H1 (cell line): ENCODE data around the gene ACOX1. TPM values are rescaled to one million over a fixed set of nuclear protein-coding genes. Genes with fewer than 3 reads are reported as not detected.

Source experiments
- CTCF ChIA-PET: fragments of 300-600 bp; sonication (Branson Sonifier 250); formaldehyde crosslinking; loops from one replicate; lab custom pipeline; 2021; ENCODE audit not compliant: partially characterized antibody; lab: Charles Lee
- POLR2A ChIA-PET: fragments of 300-600 bp; sonication (Branson Sonifier 250); formaldehyde crosslinking; loops from one replicate; lab custom pipeline; 2021; ENCODE audit warnings: inconsistent platforms; ENCODE audit not compliant: partially characterized antibody; lab: Charles Lee
- DNase-seq, 2 experiments: peaks; one replicate each; pipeline versions ENCODE4 v3.0.0 to v3.0.0-alpha.2; 2010 to 2022; ENCODE audit warnings: low spot score in 2 of 2, low read depth in 1 of 2, mixed read lengths in 1 of 2
- FAIRE-seq: peaks from 2 replicates; lab custom pipeline; 2011; peaks lifted over from hg19 to GRCh38; lab: Jason Lieb, UNC
- H2AFZ ChIP-seq: 2 replicates; pipeline ENCODE4 v1.8.1; 2012; ENCODE audit warnings: low read length, inconsistent platforms
- H2AK5ac ChIP-seq: 2 replicates; pipeline ENCODE4 v1.6.1; 2013; ENCODE audit warnings: low read depth, low read length
- H2BK120ac ChIP-seq: replicated peaks from 2 replicates; pipeline ENCODE3; 2013; ENCODE audit warnings: low read depth, low read length, inconsistent platforms
- H2BK12ac ChIP-seq: 2 replicates; pipeline ENCODE4 v1.6.1; 2013; ENCODE audit warnings: low read depth, low read length
- H2BK15ac ChIP-seq: 2 replicates; pipeline ENCODE4 v1.6.1; 2013; ENCODE audit warnings: low read length
- H2BK20ac ChIP-seq: 2 replicates; pipeline ENCODE4 v1.6.1; 2013; ENCODE audit warnings: low read length
- H2BK5ac ChIP-seq: 2 replicates; pipeline ENCODE4 v1.6.1; 2013; ENCODE audit warnings: low read depth, low read length
- H3K14ac ChIP-seq: 2 replicates; pipeline ENCODE4 v1.6.1; 2013; ENCODE audit warnings: inconsistent platforms; ENCODE audit not compliant: insufficient read length
- H3K18ac ChIP-seq: 2 replicates; pipeline ENCODE4 v1.6.1; 2013; ENCODE audit warnings: low read length; ENCODE audit errors: extremely low read depth
- H3K23ac ChIP-seq: 2 replicates; pipeline ENCODE4 v1.6.1; 2013; ENCODE audit warnings: inconsistent platforms; ENCODE audit not compliant: insufficient read length
- H3K23me2 ChIP-seq: 2 replicates; pipeline ENCODE4 v1.6.1; 2013; ENCODE audit warnings: low read depth, low read length
- H3K27ac ChIP-seq: 2 replicates; pipeline ENCODE4 v1.6.1; 2011; ENCODE audit warnings: low read depth, low read length, inconsistent platforms
- H3K27me3 ChIP-seq, 4 experiments: replicated peaks in 1 of 4; 1 replicate in 1 of 4; 2 replicates in 3 of 4; pipeline versions ENCODE4 v1.6.1 to v1.8.1; 2011 to 2013; ENCODE audit warnings: low read length in 3 of 4, mild to moderate bottlenecking in 3 of 4, inconsistent platforms in 2 of 4, mixed read lengths in 2 of 4, moderate library complexity in 1 of 4; ENCODE audit not compliant: control insufficient read depth in 3 of 4, insufficient read depth in 3 of 4; ENCODE audit errors: extremely low read depth in 1 of 4
- H3K36me3 ChIP-seq, 4 experiments: 2 replicates each; pipeline versions ENCODE4 v1.6.1 to v1.8.1; 2011 to 2013; ENCODE audit warnings: mild to moderate bottlenecking in 4 of 4, low read length in 3 of 4, moderate library complexity in 2 of 4, control low read depth in 1 of 4, inconsistent platforms in 1 of 4; ENCODE audit not compliant: insufficient read depth in 4 of 4, control insufficient read depth in 2 of 4
- H3K4ac ChIP-seq: replicated peaks from 2 replicates; pipeline ENCODE3; 2013; ENCODE audit warnings: low read length, low read depth, mixed read lengths, inconsistent platforms; ENCODE audit not compliant: insufficient read length
- H3K4me1 ChIP-seq, 4 experiments: replicated peaks in 1 of 4; 1 replicate in 1 of 4; 2 replicates in 3 of 4; pipeline versions ENCODE4 v1.6.1 to v1.8.1; 2011 to 2013; ENCODE audit warnings: low read length in 3 of 4, inconsistent platforms in 2 of 4, mixed read lengths in 1 of 4; ENCODE audit not compliant: insufficient read depth in 4 of 4, control insufficient read depth in 3 of 4
- H3K4me2 ChIP-seq, 2 experiments: 2 replicates each; pipeline versions ENCODE4 v1.6.1 to v1.8.1; 2011 to 2013; ENCODE audit warnings: low read depth in 2 of 2, low read length in 2 of 2, control low read depth in 1 of 2, inconsistent platforms in 1 of 2, mild to moderate bottlenecking in 1 of 2; ENCODE audit not compliant: insufficient read depth in 1 of 2
- H3K4me3 ChIP-seq, 4 experiments: fragments of 200-600, 300-600 bp in 1 of 4; sonication (generic), shearing (Covaris generic), sonication (Bioruptor Twin) in 1 of 4; 2 replicates each; pipeline versions ENCODE4 v1.5.1 to v1.8.1; 2011 to 2016; ENCODE audit warnings: low read length in 4 of 4, low read depth in 3 of 4, control low read depth in 2 of 4, inconsistent platforms in 2 of 4, mild to moderate bottlenecking in 2 of 4, mixed read lengths in 1 of 4, moderate library complexity in 1 of 4; ENCODE audit not compliant: insufficient read depth in 2 of 4; ENCODE audit errors: extremely low read depth in 1 of 4
- H3K56ac ChIP-seq: replicated peaks from 2 replicates; pipeline ENCODE3; 2013; ENCODE audit warnings: low read depth, mild to moderate bottlenecking, mixed read lengths, low read length, inconsistent platforms; ENCODE audit not compliant: insufficient read length
- H3K79me1 ChIP-seq: 2 replicates; pipeline ENCODE4 v1.6.1; 2013; ENCODE audit warnings: low read depth, low read length, control low read depth
- H3K79me2 ChIP-seq, 2 experiments: 2 replicates each; pipeline versions ENCODE4 v1.6.1 to v1.8.1; 2012 to 2013; ENCODE audit warnings: low read length in 2 of 2, mild to moderate bottlenecking in 2 of 2, inconsistent platforms in 1 of 2; ENCODE audit not compliant: insufficient read depth in 2 of 2, control insufficient read depth in 1 of 2
- H3K9ac ChIP-seq, 4 experiments: replicated peaks in 1 of 4; 1 replicate in 1 of 4; 2 replicates in 3 of 4; pipeline versions ENCODE4 v1.6.1 to v1.8.1; 2011 to 2013; ENCODE audit warnings: low read depth in 3 of 4, low read length in 3 of 4, control low read depth in 2 of 4, mild to moderate bottlenecking in 2 of 4, moderate library complexity in 2 of 4, inconsistent platforms in 1 of 4; ENCODE audit errors: extremely low read depth in 1 of 4
- H3K9me3 ChIP-seq, 2 experiments: 2 replicates each; pipeline versions ENCODE4 v1.6.1 to v1.8.1; 2012 to 2013; ENCODE audit warnings: mild to moderate bottlenecking in 2 of 2, moderate library complexity in 2 of 2, control low read depth in 1 of 2, inconsistent platforms in 1 of 2, low read depth in 1 of 2, low read length in 1 of 2, mixed read lengths in 1 of 2; ENCODE audit not compliant: insufficient read depth in 2 of 2
- H4K20me1 ChIP-seq, 2 experiments: replicated peaks in 1 of 2; 2 replicates each; pipeline versions ENCODE3 to v1.8.1; 2011 to 2013; ENCODE audit warnings: inconsistent platforms in 2 of 2, low read length in 2 of 2, mild to moderate bottlenecking in 1 of 2; ENCODE audit not compliant: insufficient read depth in 2 of 2, control insufficient read depth in 1 of 2
- H4K5ac ChIP-seq: 2 replicates; pipeline ENCODE4 v1.6.1; 2013; ENCODE audit warnings: low read length, low read depth, mixed read lengths, inconsistent platforms; ENCODE audit not compliant: insufficient read length
- H4K8ac ChIP-seq: 2 replicates; pipeline ENCODE4 v1.8.0; 2013; ENCODE audit warnings: mild to moderate bottlenecking, moderate library complexity, low read length, inconsistent platforms; ENCODE audit not compliant: insufficient read depth; ENCODE audit errors: extremely low read depth
- H4K91ac ChIP-seq: replicated peaks from 2 replicates; pipeline ENCODE3; 2013; ENCODE audit warnings: low read length, mixed read lengths, inconsistent platforms; ENCODE audit not compliant: insufficient read length
- BCL11A ChIP-seq, 2 experiments: IDR thresholded peaks; one replicate each; pipeline ENCODE4 v1.6.1; 2011; ENCODE audit warnings: low read depth in 2 of 2, low read length in 2 of 2, mild to moderate bottlenecking in 2 of 2
- MAFK ChIP-seq: IDR thresholded peaks from 2 replicates; pipeline ENCODE4 v1.6.1; 2012; ENCODE audit warnings: low read depth, mild to moderate bottlenecking, improper control_type of control experiment, low read length
- SIN3A ChIP-seq, 2 experiments: IDR thresholded peaks in 1 of 2; conservative IDR thresholded peaks in 1 of 2; 2 replicates each; pipeline ENCODE4 v1.6.1; 2011 to 2012; ENCODE audit warnings: low read length in 2 of 2, improper control_type of control experiment in 1 of 2, low read depth in 1 of 2, mild to moderate bottlenecking in 1 of 2
- YY1 ChIP-seq: IDR thresholded peaks from 2 replicates; pipeline ENCODE4 v1.6.1; 2011; ENCODE audit warnings: low read depth, mild to moderate bottlenecking, low read length
- WGBS, 2 experiments: shearing (Covaris generic) in 1 of 2; methylation state at CpG; one replicate each; pipeline versions ENCODE4 v1.1.6 to v1.1.7; 2013 to 2015; ENCODE audit warnings: low lambda C conversion rate in 2 of 2, mixed read lengths in 2 of 2, inconsistent platforms in 1 of 2, low coverage in 1 of 2, missing lambda C conversion rate in 1 of 2; ENCODE audit not compliant: insufficient replicate concordance in 2 of 2, insufficient coverage in 1 of 2, insufficient read length in 1 of 2; ENCODE audit errors: extremely low coverage in 1 of 2, missing lambda C conversion rate in 1 of 2; 5-methylcytosine and 5-hydroxymethylcytosine counted together
- polyA plus RNA-seq, 7 experiments: library from polyadenylated mRNA; depleted of rRNA in 3 of 7; stranded (reverse) in 5 of 7; unstranded in 2 of 7; fragments of >200 nt in 5 of 7; fragments of 200-250 nt in 2 of 7; gene quantifications; 1 replicate in 5 of 7; 2 replicates in 1 of 7; 4 replicates in 1 of 7; pipeline versions ENCODE4 v1.2.1 to v1.2.3, GENCODE V29; 2011 to 2013; ENCODE audit warnings: missing spikeins in 2 of 7, mixed read lengths in 2 of 7
- total RNA-seq: library from RNA; stranded (reverse); fragmentation: NEBNext Ultra II Directional; extraction: Animal tissue kit (Norgen Biotek cat#: 25700); gene quantifications from 2 replicates; pipeline ENCODE4 v1.2.1, GENCODE V29; 2021

ACOX1 gene
- total and polyA plus RNA-seq, 2 of the 8 experiments (the other 6 are each of a cell fraction or from before 2014, with no cell fraction given), result 10.5 to 30.4 TPM

DNA sequence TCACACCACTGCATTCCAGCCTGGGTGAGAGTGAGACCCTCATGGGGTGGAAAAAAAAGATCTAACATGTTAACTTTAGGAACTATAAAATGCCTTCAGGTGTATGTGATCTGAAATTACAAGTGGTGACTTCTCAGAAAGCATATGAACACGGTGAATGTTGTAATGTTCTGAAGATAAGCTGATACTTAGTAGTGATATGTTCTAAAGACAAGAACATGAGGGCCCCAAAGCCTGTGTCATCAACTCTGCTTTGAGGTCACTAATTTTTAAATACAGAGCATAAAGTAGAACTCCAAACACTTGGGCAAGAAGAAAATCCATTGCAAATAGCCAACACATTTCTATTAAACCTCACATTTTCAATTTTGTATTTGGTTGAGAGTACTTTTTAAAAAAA lies 35.5 kb downstream of the ACOX1 start:
- FAIRE-seq, result no peak

More for the DNA sequence above, 35.5 kb downstream of the ACOX1 start:
- H2BK12ac ChIP-seq, result no peak overlapping the region
- H3K14ac ChIP-seq, result no peak overlapping the region
- no peaks in the 10 kb centered on the region for H3K79me2 ChIP-seq
- no peak overlapping the region for H3K9ac ChIP-seq
- no peak overlapping the region for H2BK20ac ChIP-seq
- TF ChIP-seq YY1 (no peak), MAFK (no peak), SIN3A (conservative IDR thresholded peaks at IDR 0.05 in 1 of 2, IDR thresholded peaks at IDR 0.05 in 1 of 2; ENCODE audit: low read depth in 1 of 2, low read length in 2 of 2) (no peak), BCL11A (IDR thresholded peaks at IDR 0.05; ENCODE audit: low read depth in 2 of 2, low read length in 2 of 2) (no peak)
- no peak overlapping the region for H3K4ac ChIP-seq
- H4K91ac ChIP-seq, result no peak overlapping the region
- H3K56ac ChIP-seq, result no peak overlapping the region
- no peak overlapping the region for H3K18ac ChIP-seq
- no peak overlapping the region for H2BK120ac ChIP-seq
- H3K4me3 ChIP-seq, result no peak overlapping the region
- no peak overlapping the region for H2AK5ac ChIP-seq
- POLR2A ChIA-PET, result interaction anchor here (0.6 to 1.6 kb wide), 4 partner anchors 13 to 45 kb away, joined by 3 to 5 read pairs (median 3); no protein-coding TSS in a partner anchor
- H4K8ac ChIP-seq, result no peak overlapping the region
- CTCF ChIA-PET, result interaction anchor here (1.1 to 1.8 kb wide), 2 partner anchors 9 to 18 kb away, joined by 3 to 6 read pairs; no protein-coding TSS in a partner anchor
- no peaks in the 10 kb centered on the region for H3K27me3 ChIP-seq
- no peaks in the 10 kb centered on the region for H3K79me1 ChIP-seq
- peaks cover 4 to 29% (median 7%) of the 10 kb centered on the region in 4 experiments; a peak in 6 of 8 replicates for H3K36me3 ChIP-seq
- H3K23ac ChIP-seq, result no peak overlapping the region
- H3K4me2 ChIP-seq, result no peak overlapping the region
- H4K20me1 ChIP-seq, result no peaks in the 10 kb centered on the region
- peaks cover 4% of the 10 kb centered on the region; the same call in 1 of the 2 replicates for H3K23me2 ChIP-seq
- no peak overlapping the region for H2BK5ac ChIP-seq
- H4K5ac ChIP-seq, result no peak overlapping the region
- DNase-seq, result no peak
- no peak overlapping the region for H2AFZ ChIP-seq
- H3K4me1 ChIP-seq, result peaks cover 0 to 3% (median 2%) of the 10 kb centered on the region in 4 experiments; a peak in 3 of 7 replicates
- no peak overlapping the region for H3K27ac ChIP-seq
- H3K9me3 ChIP-seq, result no peaks in the 10 kb centered on the region
- H2BK15ac ChIP-seq, result no peak overlapping the region
- WGBS, 2 experiments, result 92% methylated on average over 1 of the region's 1 CpG; no CpG with 5 or more reads in 1 of the 2 experiments
